HepG2 (cell line): ENCODE results near the gene CTU2.

Experiments used
- CEBPZ ChIP-seq: IDR thresholded peaks from 2 replicates; pipeline ENCODE4 v1.6.1; 2012; ENCODE audit warnings: low read length, improper control_type of control experiment
- CREB1 ChIP-seq, 2 experiments: fragments of 450-650 bp in 1 of 2; IDR thresholded peaks; 2 replicates each; pipeline ENCODE4 v1.6.1; 2016 to 2017; ENCODE audit warnings: control low read depth in 1 of 2, mild to moderate bottlenecking in 1 of 2, missing compliant biosample characterization in 1 of 2, missing genetic modification characterization in 1 of 2
- FOSL1 ChIP-seq: sonication (generic); formaldehyde crosslinking; IDR thresholded peaks from 2 replicates; pipeline ENCODE4 v1.9.0; 2021; ENCODE audit warnings: missing genetic modification reagents, borderline replicate concordance
- NFYB ChIP-seq: sonication (generic); formaldehyde crosslinking; IDR thresholded peaks from 2 replicates; pipeline ENCODE4 v1.4.0; 2020; ENCODE audit warnings: missing genetic modification reagents
- RBM39 ChIP-seq: fragments of 200-400 bp; formaldehyde crosslinking; IDR thresholded peaks from one replicate; pipeline ENCODE4 v1.6.1; 2018; ENCODE audit warnings: antibody characterized with exemption, mild to moderate bottlenecking, low read depth, low read length; ENCODE audit not compliant: poor library complexity, severe bottlenecking
- RFX5 ChIP-seq: IDR thresholded peaks from 2 replicates; pipeline ENCODE4 v1.6.1; 2011; ENCODE audit warnings: low read depth, low read length, improper control_type of control experiment
- SUZ12 ChIP-seq: fragments of 150-350 bp; IDR thresholded peaks from 2 replicates; pipeline ENCODE4 v1.6.1; 2014; ENCODE audit warnings: low read depth, low read length
- ZNF24 ChIP-seq: fragments of 450-650 bp; IDR thresholded peaks from 2 replicates; pipeline ENCODE4 v1.6.1; 2017; ENCODE audit warnings: antibody characterized with exemption, mild to moderate bottlenecking

DNA sequence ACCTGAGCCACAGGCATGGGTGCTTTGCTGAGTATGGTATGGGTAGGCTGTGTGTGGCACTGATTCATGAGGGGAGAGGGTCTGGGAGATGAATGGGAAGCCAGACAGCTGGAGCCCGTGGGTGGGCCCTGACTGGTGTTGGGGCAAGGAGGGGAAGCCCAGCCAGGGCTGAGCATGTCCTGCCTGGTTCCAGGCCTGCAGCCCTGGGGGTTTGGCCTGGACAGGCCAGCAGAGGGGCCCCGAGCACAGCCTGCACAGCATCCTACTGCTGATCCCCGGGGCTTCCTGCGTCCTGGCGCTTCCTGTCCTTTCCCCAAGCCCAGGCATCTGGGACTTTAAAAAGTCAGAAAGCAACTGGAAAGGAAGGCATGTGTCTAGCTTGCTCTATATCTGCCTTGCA is 38.8 kb upstream of the CTU2 start:
- TF ChIP-seq NFYB (CRISPR knock-in tag): no peak
- TF ChIP-seq RFX5: no peak
- TF ChIP-seq CREB1 (IDR thresholded peaks at IDR 0.05): no peak
- TF ChIP-seq CREB1 (CRISPR knock-in tag; IDR thresholded peaks at IDR 0.05): no peak
- no peak for TF ChIP-seq SUZ12
- TF ChIP-seq FOSL1 (CRISPR knock-in tag): no peak
- no peak for TF ChIP-seq ZNF24
- no peak for TF ChIP-seq RBM39
- TF ChIP-seq CEBPZ: no peak
